Uterine smooth muscle cell (primary cell): ENCODE data around the gene PGAM2. TPM values are rescaled to one million over a fixed set of nuclear protein-coding genes. Genes with fewer than 3 reads are reported as not detected.

Experiments used
- total RNA-seq: library from RNA; depleted of rRNA; stranded (reverse); fragments of >200 nt; gene quantifications from 2 replicates; pipeline ENCODE4 v1.2.3, GENCODE V29; 2014

Gene PGAM2
- total RNA-seq = 0.33 and 0.37 TPM in 2 replicates

GRCh38 chr7:44065431-44066110, at the start of gene PGAM2:
PGAM2 (minus strand) TSS chr7:44065567; CDS start chr7:44065529, 38 bp downstream.

GRCh38 chr7:44103923-44104859, 38.8 kb upstream of the PGAM2 start, which contains the start of gene AEBP1:
AEBP1 (plus strand) TSS chr7:44104345; CDS start chr7:44104666, 321 bp downstream.

DNA sequence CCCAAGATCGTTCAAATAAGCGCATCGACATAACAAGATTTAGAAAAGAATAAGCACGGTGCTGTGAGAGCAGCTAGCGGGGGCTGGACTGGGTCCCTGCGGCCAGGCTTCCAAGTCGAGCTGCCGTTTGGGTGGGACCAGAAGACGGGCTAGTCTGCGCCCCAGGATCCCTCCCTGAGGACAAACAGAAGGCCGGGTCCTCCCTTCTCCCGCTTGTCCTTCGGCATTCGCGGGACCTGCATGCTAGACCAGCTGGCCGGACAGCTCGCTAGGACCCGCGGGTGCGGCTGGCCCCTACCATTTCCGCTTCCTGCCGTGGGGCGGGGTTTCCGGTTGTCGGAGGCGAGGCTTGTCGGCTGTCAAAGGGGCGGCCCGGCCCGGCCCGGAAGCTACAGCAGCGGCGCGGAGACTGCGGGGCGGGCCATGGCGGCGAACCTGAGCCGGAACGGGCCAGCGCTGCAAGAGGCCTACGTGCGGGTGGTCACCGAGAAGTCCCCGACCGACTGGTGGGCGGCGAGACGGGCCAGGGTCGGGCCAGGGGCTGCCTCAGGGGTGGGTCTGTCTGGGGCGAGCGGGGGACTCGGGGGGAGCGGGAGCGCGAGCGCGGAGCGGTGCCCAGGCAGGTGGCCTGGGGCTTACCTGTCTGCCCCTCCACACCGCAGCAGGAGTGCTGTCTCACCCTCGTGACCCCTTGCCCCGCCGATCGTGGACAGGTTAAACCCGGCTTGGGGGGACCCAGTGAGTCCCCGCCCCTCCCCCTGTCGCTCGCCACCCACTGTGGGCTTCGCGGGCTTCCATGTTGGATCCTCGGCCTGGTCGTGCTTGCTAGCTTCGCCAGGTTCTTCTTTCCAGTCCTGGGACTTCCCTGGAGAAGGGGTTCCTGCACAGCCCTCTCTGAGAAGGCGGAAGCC, 20.8 kb downstream of the PGAM2 start, which contains the start of gene DBNL:
Gene DBNL (plus strand): TSS at position 388 of the 911 bp plus-strand sequence. CDS start 36 bp downstream, at position 424.

Other genes starting within 250 kb of the PGAM2 start
- 99.5 and 111 TPM in 2 replicates for gene MRPS24, start 196.1 kb downstream of the PGAM2 start, total RNA-seq
- gene URGCP, start 159.0 kb downstream of the PGAM2 start, total RNA-seq = 35.0 and 38.2 TPM in 2 replicates
- gene UBE2D4, start 139.1 kb downstream of the PGAM2 start, total RNA-seq = 4.8 and 5.5 TPM in 2 replicates
- gene SPDYE1, start 67.7 kb downstream of the PGAM2 start, total RNA-seq = not detected in 2 replicates
- gene DBNL, start 20.9 kb downstream of the PGAM2 start, total RNA-seq = 160 and 204 TPM in 2 replicates
- 16.9 and 23.5 TPM in 2 replicates for gene POLM, start 17.0 kb upstream of the PGAM2 start, total RNA-seq
- gene AEBP1, start 38.8 kb upstream of the PGAM2 start, total RNA-seq = 62.5 and 165 TPM in 2 replicates
- 95.3 and 141 TPM in 2 replicates for gene POLD2, start 58.0 kb upstream of the PGAM2 start, total RNA-seq
- not detected in 2 replicates for gene MYL7, start 75.8 kb upstream of the PGAM2 start, total RNA-seq
- 0.55 and 0.62 TPM in 2 replicates for gene GCK, start 123.9 kb upstream of the PGAM2 start, total RNA-seq
- 75.2 and 120 TPM in 2 replicates for gene YKT6, start 135.4 kb upstream of the PGAM2 start, total RNA-seq